ENCODE data around the gene PSKH1.
A peak's percentile ranks its signal among the peaks of the same experiment; 100 is the strongest.

The PSKH1 gene

DNA sequence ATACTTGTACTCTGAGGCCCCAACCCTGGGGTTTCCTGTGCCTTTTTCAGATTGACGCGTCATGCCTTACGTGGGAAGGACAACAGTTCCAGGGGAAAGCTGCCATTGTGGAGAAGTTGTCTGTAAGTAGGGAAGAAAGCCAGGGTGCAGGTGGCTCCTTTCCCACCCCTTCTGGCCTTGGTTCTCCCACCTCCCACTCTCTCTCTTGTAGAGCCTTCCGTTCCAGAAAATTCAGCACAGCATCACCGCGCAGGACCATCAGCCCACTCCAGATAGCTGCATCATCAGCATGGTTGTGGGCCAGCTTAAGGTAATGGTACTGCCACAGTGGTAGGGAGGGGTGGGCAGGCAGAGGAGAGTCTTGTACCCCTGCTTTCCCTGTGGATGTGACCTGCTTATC is 24.8 kb upstream of the PSKH1 start:
- DNase-seq = no peak

DNA sequence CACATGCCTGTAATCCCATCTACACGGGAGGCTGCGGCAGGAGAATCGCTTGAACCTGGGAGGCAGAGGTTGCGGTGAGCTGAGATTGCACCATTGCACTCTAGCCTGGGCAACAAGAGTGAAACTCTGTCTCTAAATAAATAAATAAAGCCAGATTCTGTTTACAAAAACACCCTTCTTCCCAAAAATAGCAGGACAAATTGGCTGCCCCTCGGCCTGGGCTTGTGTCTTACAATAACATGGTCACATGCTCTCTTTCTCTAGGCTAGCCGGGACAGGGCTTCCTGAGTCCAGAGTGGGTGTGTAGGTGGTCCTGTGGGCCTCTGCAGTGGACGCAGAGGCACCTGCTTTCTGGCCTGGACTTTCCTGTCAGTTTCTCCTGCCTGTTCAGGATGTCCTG is 23.4 kb upstream of the PSKH1 start:
- DNase-seq = no peak

DNA sequence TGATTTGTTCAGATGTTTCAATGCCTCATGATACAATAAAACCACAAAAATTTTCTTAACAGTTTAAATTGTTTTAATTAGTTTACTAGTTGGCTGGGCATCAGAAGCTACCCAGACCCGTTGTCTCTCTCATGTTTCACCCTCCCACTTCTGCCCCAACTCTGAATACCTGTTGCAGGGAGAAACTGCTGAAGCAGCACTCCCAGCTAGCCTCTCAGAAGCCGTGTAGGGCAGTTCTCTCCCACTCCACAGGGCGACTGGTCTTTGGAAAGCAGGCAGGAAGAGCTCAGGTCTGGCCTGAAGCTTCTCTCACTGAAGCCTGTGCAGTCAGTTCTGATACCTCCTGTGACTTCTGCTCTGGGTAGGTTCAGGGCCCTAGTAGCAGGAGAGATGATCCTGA is 21.8 kb upstream of the PSKH1 start:
- DNase-seq = no peak

DNA sequence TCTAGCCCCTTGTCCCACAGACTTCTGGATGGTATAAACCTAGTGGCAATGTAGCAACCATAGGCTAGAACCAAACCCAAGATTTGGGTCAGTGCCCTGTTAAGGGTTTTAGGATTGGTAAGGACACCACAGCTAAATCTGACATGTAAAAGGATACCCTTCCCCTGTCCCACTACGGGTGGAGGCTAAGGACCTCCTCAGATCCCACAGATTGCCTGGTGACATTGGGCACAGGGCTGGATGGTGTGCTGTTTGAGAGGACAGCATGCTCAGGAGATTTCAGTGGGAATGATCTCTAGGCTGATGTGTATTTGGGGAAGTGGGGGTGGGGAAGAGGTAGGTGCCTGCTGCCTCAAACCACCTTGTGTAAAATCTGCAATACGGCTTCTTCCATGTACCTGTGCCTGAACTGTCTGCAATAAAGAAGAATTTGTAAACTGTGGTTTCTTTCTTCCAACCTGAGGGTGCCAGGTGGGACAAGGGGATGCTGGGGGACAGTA is 20.9 kb upstream of the PSKH1 start:
- no peak for DNase-seq

DNA sequence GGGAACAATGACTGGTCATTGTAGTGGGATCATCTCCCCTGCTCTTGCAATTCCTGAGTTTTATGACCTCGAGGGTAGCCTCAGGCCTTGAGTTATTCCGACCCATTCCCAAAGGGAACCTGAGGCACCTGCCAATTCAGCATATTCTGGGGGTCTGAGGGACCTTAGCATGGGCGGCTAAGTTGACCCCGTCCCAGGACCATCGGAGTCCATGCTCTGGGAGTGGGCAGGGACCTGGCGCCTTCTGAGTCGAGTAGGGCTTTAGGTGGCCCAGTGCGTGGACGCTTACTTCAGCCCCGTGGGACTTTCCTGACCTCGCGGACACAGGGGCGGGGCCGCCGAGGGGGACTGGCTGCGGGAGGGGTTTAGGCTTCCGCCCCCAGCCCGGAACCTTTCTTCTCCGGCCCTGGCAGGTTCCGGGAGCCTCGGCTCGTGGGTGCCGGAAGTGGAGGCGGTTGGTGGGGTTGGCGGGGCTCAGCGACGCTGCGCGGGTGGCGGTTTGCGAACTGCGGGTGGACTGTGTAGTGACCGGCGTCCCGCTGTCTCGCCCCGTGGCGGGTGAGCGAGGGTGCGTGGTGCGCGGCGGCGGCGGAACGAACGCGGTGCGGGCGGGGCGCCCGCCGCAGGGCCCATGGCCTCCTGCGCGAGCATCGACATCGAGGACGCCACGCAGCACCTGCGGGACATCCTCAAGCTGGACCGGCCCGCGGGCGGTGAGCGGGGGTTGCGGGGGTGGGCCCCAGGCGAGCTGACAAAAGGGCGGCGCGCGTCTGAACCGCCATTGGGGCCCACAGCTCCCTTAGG is 20.2 kb upstream of the PSKH1 start, which contains the start of gene EDC4:
TSS of gene EDC4 (plus strand) at position 422 of the 804 bp plus-strand sequence. CDS start at position 632, 210 bp downstream.
- peak; percentile 42 to 83 (median 74) for DNase-seq

DNA sequence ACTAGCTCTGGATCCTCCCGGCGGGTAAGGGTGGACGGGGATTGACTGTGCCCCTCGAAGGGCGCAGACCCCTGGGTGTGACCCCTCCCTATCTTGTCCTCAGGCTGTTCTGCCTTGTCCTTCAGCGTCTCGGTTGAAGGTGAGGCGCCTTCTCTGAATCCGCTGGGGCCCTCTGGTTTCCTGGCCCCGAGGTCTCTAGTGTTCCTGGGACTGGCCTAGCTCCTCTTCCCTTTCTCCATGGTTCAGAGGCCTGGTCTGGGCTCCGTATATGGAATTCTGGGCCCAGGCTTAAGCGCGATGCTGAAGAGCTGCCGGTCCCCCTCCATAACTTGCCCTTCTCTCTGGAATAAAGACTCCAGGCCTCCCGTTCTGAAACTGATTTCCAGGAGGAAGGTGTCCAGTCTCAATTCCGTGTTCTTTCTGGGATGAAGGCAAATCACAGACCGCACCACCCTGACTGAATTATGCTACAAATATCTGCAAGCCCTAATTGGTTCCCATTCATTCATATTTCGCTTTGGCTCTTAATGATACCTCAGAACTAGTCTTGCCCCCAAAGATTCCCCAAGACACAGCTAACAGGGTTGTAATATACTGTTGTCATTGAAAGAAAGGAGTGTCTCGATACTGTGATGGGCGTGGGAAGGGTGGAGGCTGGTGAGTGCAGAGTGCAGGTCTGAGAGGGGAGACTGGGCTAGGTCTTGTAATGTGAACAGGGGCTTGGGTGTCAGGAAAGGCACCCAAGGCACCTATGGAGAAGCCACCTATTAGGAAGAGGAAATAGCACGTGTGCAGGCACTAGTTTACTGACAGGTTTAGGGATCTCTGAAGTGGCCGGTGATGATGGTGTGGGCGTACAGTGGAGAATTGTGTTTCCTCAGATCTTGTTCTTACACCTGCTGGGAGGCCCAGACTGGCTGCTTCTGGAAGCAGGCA is 19.4 kb upstream of the PSKH1 start:
- no peak for DNase-seq

DNA sequence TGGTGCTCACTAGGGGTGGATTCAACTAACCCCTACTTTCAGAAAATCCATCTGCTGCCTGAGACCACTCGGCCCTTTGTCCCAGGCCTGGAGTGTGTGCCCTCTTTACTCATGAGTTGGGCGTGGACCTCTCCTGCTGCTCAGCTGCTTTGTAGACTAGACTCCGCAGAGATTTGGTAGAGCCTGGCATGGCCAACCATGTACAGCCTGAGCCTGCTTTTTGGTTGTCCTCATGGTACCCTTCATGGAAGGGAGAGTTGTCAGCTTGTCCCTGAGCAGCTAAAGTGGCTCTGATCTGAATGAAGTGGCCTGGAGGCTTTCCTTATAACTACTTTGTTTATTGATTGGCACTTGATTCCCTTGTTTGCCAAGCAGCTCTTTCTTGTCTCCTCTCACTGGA is 18.7 kb upstream of the PSKH1 start:
- no peak for DNase-seq

DNA sequence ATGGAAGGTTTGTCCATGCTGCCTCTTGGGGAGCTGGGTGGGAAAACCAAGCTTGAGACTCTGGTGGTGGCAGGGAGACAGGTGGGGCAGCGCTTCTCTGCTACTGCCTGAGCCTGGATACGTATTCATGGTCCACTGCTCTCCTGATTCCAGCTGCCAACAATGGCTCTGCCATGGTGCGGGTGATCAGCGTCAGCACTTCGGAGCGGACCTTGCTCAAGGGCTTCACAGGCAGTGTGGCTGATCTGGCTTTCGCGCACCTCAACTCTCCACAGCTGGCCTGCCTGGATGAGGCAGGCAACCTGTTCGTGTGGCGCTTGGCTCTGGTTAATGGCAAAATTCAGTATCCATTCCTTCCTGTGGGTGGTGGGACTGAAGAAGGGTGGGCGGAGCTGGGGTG is 16.0 kb upstream of the PSKH1 start:
- no peak for DNase-seq

DNA sequence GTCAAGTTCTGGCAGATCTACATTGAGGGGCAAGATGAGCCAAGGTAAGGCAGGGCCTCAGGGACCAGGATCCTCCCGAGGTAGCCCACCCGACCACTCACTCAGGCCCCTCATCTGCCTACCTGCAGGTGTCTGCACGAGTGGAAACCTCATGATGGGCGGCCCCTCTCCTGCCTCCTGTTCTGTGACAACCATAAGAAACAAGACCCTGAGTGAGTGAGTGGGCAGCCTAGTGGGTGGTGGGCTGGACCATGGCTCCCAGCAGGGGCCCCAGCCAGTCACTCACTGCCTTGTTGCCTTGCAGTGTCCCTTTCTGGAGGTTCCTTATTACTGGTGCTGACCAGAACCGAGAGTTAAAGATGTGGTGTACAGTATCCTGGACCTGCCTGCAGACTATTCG is 14.8 kb upstream of the PSKH1 start:
- no peak for DNase-seq

DNA sequence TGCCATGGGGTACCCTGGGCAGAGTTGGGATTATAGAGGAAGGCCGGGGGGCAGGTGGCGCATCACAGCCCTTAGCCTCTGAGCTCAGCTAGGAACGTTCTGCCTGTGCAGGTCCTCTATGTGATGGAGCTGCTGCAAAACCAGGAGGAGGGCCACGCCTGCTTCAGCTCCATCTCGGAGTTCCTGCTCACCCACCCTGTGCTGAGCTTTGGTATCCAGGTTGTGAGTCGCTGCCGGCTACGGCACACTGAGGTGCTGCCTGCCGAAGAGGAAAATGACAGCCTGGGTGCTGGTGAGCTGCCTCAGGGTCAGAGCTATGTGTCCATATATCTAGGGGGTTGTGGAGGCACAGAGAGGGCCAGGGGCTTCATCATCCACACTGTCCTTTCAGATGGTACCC is 14.2 kb upstream of the PSKH1 start:
- no peak for DNase-seq

DNA sequence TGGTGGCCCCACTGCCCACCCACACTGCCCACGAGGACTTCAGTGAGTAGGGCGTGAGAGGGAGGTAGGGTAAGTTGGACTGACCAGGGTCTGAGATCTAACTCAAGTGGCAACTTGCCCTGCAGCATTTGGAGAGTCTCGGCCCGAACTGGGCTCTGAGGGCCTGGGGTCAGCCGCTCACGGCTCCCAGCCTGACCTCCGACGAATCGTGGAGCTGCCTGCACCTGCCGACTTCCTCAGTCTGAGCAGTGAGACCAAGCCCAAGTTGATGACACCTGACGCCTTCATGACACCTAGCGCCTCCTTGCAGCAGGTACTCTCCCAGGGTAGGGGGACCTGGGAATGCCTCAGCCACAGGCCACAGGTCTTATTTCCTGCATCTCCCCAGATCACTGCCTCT is 13.6 kb upstream of the PSKH1 start:
- no peak for DNase-seq

DNA sequence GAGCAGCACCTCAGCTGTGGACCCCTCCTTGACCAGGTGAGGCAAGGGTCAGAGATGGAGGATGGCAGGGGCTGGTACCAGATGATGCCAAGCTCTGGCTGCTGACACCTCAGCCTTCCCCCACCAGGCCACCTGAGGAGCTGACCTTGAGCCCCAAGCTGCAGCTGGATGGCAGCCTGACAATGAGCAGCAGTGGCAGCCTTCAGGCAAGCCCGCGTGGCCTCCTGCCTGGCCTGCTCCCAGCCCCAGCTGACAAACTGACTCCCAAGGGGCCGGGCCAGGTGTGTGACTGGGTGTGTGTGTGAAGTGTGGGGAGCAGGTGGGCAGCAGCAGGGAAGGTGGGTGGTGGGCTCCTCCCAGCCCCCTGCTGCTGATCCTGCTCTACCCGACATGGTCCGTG is 13.1 kb upstream of the PSKH1 start:
- no peak for DNase-seq

DNA sequence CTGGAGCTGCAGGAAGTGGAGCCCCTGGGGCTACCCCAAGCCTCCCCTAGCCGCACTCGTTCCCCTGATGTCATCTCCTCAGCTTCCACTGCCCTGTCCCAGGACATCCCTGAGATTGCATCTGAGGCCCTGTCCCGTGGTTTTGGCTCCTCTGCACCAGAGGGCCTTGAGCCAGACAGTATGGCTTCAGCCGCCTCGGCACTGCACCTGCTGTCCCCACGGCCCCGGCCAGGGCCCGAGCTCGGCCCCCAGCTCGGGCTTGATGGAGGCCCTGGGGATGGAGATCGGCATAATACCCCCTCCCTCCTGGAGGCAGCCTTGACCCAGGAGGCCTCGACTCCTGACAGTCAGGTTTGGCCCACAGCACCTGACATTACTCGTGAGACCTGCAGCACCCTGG is 12.5 kb upstream of the PSKH1 start:
- no peak for DNase-seq

DNA sequence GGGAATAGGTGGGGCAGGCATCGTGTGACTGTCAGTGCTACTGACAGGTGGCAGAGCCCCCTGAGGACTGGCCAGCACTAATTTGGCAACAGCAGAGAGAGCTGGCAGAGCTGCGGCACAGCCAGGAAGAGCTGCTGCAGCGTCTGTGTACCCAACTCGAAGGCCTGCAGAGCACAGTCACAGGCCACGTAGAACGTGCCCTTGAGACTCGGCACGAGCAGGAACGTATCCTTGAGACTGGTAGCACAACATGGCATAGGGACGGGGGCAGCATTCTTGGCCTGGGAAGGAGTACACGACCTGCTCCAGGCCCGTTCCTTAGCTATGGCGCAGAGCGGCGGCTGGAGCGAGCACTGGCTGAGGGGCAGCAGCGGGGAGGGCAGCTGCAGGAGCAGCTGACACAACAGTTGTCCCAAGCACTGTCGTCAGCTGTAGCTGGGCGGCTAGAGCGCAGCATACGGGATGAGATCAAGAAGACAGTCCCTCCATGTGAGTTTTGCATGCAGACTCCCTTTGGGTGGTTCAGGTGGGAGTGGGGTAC is 11.4 kb upstream of the PSKH1 start:
- no peak for DNase-seq

DNA sequence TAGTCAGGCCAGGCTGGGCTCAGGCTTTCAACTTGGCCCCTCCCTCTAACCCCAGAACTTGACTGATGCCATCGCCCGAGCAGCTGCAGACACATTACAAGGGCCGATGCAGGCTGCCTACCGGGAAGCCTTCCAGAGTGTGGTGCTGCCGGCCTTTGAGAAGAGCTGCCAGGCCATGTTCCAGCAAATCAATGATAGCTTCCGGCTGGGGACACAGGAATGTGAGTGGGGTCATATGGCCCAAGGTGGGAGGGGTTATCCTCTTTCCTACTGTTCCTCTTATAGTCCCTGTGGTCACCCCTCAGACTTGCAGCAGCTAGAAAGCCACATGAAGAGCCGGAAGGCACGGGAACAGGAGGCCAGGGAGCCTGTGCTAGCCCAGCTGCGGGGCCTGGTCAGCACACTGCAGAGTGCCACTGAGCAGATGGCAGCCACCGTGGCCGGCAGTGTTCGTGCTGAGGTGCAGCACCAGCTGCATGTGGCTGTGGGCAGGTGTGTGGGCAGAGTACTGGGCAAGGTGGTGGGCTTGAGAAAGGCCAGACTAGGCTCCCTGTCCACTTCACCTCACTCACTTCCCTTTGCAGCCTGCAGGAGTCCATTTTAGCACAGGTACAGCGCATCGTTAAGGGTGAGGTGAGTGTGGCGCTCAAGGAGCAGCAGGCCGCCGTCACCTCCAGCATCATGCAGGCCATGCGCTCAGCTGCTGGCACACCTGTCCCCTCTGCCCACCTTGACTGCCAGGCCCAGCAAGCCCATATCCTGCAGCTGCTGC is 10.5 kb upstream of the PSKH1 start:
- DNase-seq = no peak

DNA sequence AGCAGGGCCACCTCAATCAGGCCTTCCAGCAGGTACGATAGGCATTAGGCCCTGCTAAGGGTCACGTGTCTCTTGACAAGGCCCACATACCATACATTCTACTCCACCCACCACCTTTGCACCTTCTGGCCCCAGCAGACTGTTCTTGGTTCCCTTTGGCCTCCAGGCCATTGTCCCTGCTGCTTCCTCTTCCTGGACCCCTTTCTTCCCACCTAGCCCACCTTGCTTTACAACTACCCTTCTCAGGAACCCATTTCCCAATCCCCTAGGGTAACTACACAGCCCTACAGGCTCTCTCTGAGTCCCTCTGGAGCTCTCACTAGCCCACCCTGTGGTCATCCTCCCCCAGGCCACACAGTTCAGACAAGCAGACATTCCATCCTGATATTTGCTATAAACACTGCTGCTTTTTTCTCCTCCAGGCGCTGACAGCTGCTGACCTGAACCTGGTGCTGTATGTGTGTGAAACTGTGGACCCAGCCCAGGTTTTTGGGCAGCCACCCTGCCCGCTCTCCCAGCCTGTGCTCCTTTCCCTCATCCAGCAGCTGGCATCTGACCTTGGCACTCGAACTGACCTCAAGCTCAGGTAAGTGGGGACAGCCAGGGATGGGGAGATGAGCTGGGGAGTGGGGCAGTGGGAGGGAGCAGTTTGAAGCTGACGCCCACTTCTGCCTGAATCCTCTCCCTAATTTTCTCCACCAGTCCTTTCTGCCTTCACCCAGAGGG is 9.7 kb upstream of the PSKH1 start:
- no peak for DNase-seq

DNA sequence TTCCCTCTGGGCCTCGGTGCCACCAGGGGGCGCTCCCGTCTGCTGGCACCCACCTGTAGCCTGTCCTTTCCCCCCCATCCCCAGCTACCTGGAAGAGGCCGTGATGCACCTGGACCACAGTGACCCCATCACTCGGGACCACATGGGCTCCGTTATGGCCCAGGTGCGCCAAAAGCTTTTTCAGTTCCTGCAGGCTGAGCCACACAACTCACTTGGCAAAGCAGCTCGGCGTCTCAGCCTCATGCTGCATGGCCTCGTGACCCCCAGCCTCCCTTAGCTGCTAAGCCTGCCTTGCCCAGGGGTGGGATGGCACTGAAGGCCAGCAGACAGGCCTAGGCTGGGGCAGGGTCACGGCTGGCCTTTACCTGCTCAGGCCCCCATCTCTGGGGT is 9.2 kb upstream of the PSKH1 start:
- peak; percentile 25 to 79 (median 65) for DNase-seq

DNA sequence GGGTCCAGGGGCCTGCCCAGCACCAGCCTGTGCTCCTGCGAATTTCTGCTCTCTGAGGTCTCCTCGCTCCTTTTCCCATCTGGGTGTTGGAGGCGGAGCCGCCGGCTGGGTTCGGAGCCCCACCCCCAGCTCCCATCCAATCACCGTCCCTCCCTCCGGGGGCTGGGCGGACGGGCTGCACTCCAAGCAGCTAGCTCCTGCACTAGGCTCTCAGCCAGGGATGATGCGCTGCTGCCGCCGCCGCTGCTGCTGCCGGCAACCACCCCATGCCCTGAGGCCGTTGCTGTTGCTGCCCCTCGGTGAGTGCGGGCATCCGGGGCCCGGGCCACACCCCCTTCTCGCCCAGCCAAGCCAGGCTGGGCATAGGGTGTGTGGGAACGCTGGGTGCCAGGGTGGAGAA is 8.4 kb upstream of the PSKH1 start, which contains the start of gene NRN1L:
TSS of gene NRN1L (plus strand) at position 202 of the 400 bp plus-strand sequence. CDS start at position 221, 19 bp downstream.
- no peak for DNase-seq

DNA sequence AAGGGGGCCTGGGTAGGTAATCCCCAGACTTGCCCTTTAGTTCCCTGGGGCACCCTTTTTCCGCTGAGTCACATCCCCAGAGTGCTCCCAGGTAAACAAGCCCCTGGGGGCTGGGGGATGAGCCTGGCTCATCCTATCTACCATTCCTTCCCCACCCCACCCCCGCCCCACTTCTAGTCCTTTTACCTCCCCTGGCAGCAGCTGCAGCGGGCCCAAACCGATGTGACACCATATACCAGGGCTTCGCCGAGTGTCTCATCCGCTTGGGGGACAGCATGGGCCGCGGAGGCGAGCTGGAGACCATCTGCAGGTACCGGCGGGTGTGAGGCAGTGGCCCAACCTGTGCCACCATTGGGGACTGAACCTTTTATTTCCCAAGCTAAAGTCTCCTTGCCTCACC is 7.5 kb upstream of the PSKH1 start:
- DNase-seq = no peak

DNA sequence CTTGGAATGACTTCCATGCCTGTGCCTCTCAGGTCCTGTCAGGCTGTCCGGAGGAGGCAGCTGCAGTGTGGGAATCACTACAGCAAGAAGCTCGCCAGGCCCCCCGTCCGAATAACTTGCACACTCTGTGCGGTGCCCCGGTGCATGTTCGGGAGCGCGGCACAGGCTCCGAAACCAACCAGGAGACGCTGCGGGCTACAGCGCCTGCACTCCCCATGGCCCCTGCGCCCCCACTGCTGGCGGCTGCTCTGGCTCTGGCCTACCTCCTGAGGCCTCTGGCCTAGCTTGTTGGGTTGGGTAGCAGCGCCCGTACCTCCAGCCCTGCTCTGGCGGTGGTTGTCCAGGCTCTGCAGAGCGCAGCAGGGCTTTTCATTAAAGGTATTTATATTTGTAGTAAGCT is 7.1 kb upstream of the PSKH1 start:
- DNase-seq = no peak

DNA sequence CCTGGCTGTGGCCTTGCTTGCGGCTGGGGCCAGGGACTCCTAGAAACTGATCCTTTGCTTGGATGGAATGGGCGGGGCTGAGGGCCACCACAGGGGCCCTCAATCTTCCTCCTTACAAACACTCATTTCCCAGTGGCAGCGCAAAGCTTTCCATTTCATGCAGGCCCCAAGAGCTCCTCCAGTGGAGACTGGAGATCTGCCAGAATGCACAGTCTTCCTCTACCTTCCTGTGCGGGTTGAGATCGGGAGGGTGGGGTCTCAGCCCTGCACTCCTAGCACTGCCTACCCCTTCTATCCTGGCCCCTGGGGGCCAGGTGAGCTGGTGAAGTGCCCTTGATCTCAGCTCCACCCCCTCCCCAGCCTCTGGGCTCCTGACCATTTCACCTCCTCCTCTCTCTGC is 6.7 kb upstream of the PSKH1 start:
- no peak for DNase-seq

DNA sequence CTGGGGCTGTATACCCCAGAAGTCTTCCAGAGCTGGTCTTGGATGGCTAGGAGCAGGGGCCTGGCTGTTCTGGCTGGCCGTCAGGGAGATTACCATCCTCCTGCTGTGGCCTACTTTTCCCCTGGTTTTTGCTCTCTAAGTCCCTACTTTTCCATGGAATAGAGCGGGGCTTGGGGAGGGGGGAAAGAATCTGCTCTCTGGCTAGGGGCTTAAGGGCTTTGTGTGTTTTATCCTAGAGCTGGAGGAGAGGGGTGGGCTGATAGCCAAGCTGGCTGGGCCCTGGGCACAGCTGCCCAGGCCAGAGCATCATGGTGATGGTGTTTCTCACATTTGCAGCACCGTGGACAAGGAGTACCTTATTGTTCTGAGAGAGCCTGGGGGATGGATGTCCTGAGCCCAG is 4.7 kb upstream of the PSKH1 start:
- DNase-seq = no peak

All from activated naive CD4-positive, alpha-beta T cell (primary cell).